Esophagus muscularis mucosa (tissue), 3 donors: ENCODE results near the gene TMEM150C.

Experiments
- CTCF ChIP-seq, 3 experiments: fragments of 200-600 bp in 2 of 3; fragments of 450-650 bp in 1 of 3; sonication (generic) in 2 of 3; IDR thresholded peaks; one replicate each; pipeline ENCODE4 v1.5.1; 2017 to 2019; ENCODE audit warnings: antibody characterized with exemption in 3 of 3, mild to moderate bottlenecking in 2 of 3, moderate library complexity in 1 of 3
- POLR2A ChIP-seq: fragments of 450-650 bp; IDR thresholded peaks from one replicate; pipeline ENCODE4 v1.6.1; 2017; ENCODE audit warnings: antibody characterized with exemption, moderate library complexity, mild to moderate bottlenecking, low read depth
- POLR2AphosphoS5 ChIP-seq, 2 donors: sonication (generic); formaldehyde crosslinking; IDR thresholded peaks; one replicate each; pipeline ENCODE4 v1.6.1; 2017; ENCODE audit warnings: antibody characterized with exemption in 2 of 2

- no peak for TF ChIP-seq POLR2AphosphoS5 (IDR thresholded peaks at IDR 0.05)
- no peak for TF ChIP-seq CTCF (IDR thresholded peaks at IDR 0.05)
- TF ChIP-seq POLR2A: no peak
Measured at GRCh38 chr4:82611527-82611926, 49.7 kb upstream of the TMEM150C start.
